K562 (cell line): ENCODE measurements around the gene PACSIN1. TPM values are rescaled to one million over a fixed set of nuclear protein-coding genes. Genes with fewer than 3 reads are reported as not detected.
A peak's percentile ranks its signal among the peaks of the same experiment; 100 is the strongest.

ENCODE experiments used
- BACH1 ChIP-seq: fragments of 200-800 bp; sonication (Bioruptor generic); IDR thresholded peaks from 2 replicates; pipeline ENCODE4 v1.6.1; 2016; ENCODE audit warnings: missing genetic modification characterization, missing compliant biosample characterization
- BRD9 ChIP-seq: fragments of 450-650 bp; IDR thresholded peaks from 2 replicates; pipeline ENCODE4 v1.6.1; 2018; ENCODE audit warnings: low read depth; ENCODE audit not compliant: partially characterized antibody
- ELF4 ChIP-seq: fragments of 450-650 bp; formaldehyde crosslinking; IDR thresholded peaks from 2 replicates; pipeline ENCODE4 v1.4.0; 2022; ENCODE audit warnings: missing genetic modification characterization
- FIP1L1 ChIP-seq: fragments of 200-400 bp; formaldehyde crosslinking; IDR thresholded peaks from 2 replicates; pipeline ENCODE4 v1.6.1; 2018; ENCODE audit warnings: mild to moderate bottlenecking, low read depth, low read length; ENCODE audit not compliant: poor library complexity, severe bottlenecking
- FOXP1 ChIP-seq: sonication (generic); formaldehyde crosslinking; IDR thresholded peaks from 2 replicates; pipeline ENCODE4 v1.8.0; 2022; ENCODE audit warnings: mild to moderate bottlenecking, missing genetic modification reagents
- KLF13 ChIP-seq: fragments of 450-650 bp; IDR thresholded peaks from 2 replicates; pipeline ENCODE4 v1.6.1; 2016; ENCODE audit warnings: missing genetic modification characterization, low read depth, mild to moderate bottlenecking, missing compliant biosample characterization, moderate library complexity, borderline replicate concordance
- NCOA4 ChIP-seq: fragments of 450-650 bp; IDR thresholded peaks from 2 replicates; pipeline ENCODE4 v1.6.1; 2018; ENCODE audit warnings: mild to moderate bottlenecking; ENCODE audit not compliant: partially characterized antibody
- PHF8 ChIP-seq: fragments of 200-600 bp; sonication (generic); IDR thresholded peaks from 2 replicates; pipeline ENCODE4 v1.6.1; 2012; ENCODE audit warnings: mixed run types, mild to moderate bottlenecking, inconsistent platforms, low read length, moderate library complexity, borderline replicate concordance
- PML ChIP-seq: IDR thresholded peaks from 2 replicates; pipeline ENCODE4 v1.6.1; 2012; ENCODE audit warnings: low read length, inconsistent platforms
- SMARCA4 ChIP-seq: fragments of 450-650 bp; IDR thresholded peaks from 2 replicates; pipeline ENCODE4 v1.6.1; 2016
- TEAD4 ChIP-seq, 2 experiments: sonication (generic) in 1 of 2; formaldehyde crosslinking in 1 of 2; IDR thresholded peaks; 2 replicates each; pipeline versions ENCODE4 v1.6.1 to v1.8.0; 2012 to 2022; ENCODE audit warnings: borderline replicate concordance in 1 of 2, inconsistent platforms in 1 of 2, low read length in 1 of 2, mild to moderate bottlenecking in 1 of 2, missing genetic modification reagents in 1 of 2
- ZBTB2 ChIP-seq: fragments of 450-650 bp; IDR thresholded peaks from 2 replicates; pipeline ENCODE4 v1.6.1; 2016; ENCODE audit warnings: antibody characterized with exemption
- ZNF436 ChIP-seq: fragments of 250-450, 450-650 bp; sonication (Bioruptor Pico); formaldehyde crosslinking; IDR thresholded peaks from 2 replicates; pipeline ENCODE4 v1.7.0; 2020; ENCODE audit warnings: mild to moderate bottlenecking
- ZNF57 ChIP-seq: fragments of 450-650 bp; formaldehyde crosslinking; IDR thresholded peaks from 2 replicates; pipeline ENCODE4 v1.4.0; 2020; ENCODE audit warnings: mild to moderate bottlenecking, moderate library complexity
- ZNF76 ChIP-seq: fragments of 250-450 bp; sonication (Bioruptor Pico); IDR thresholded peaks from 2 replicates; pipeline ENCODE4 v1.4.0; 2020; ENCODE audit warnings: mild to moderate bottlenecking, moderate library complexity, borderline replicate concordance
- ZNF764 ChIP-seq: fragments of 250-450 bp; sonication (Bioruptor Pico); IDR thresholded peaks from 2 replicates; pipeline ENCODE4 v1.4.0; 2020; ENCODE audit warnings: low read depth, mild to moderate bottlenecking, moderate library complexity
- ZSCAN29 ChIP-seq: fragments of 450-650 bp; IDR thresholded peaks from 2 replicates; pipeline ENCODE4 v1.6.1; 2017
- polyA plus RNA-seq, 8 experiments: library from polyadenylated mRNA; depleted of rRNA in 4 of 8; stranded (reverse) in 5 of 8; unstranded in 3 of 8; fragments of >200 nt; fragmentation: Nextera tagmentation in 2 of 8; fragmentation: Illumina TruSeq in 1 of 8; extraction: Ambion mirVana in 2 of 8; extraction: Trizol in 1 of 8; gene quantifications; 2 replicates each; pipeline versions ENCODE4 v1.2.1 to v1.2.3, GENCODE V29; 2011 to 2014; ENCODE audit warnings: inconsistent platforms in 1 of 8, missing spikeins in 1 of 8
- total RNA-seq, 7 experiments: library from RNA; depleted of rRNA in 6 of 7; stranded (reverse); fragments of >200 nt in 6 of 7; fragmentation: Illumina TruSeq in 2 of 7; extraction: Trizol in 2 of 7; gene quantifications; 2 replicates each; pipeline versions ENCODE4 v1.2.1 to v1.2.3, GENCODE V29; 2011 to 2021; ENCODE audit warnings: low replicate concordance in 1 of 7
- TF ChIP-seq, protein P1 (sequence below): fragments of 200-800 bp; sonication (Bioruptor generic); IDR thresholded peaks from 2 replicates; pipeline ENCODE4 v1.6.1; 2017; ENCODE audit warnings: missing genetic modification characterization, missing compliant biosample characterization
- TF ChIP-seq, protein P2 (sequence below): sonication (generic); formaldehyde crosslinking; IDR thresholded peaks from 2 replicates; pipeline ENCODE4 v1.8.0; 2022; ENCODE audit warnings: missing genetic modification reagents, mild to moderate bottlenecking, moderate library complexity, borderline replicate concordance
- TF ChIP-seq, protein P3 (sequence below): fragments of 450-650 bp; IDR thresholded peaks from 2 replicates; pipeline ENCODE4 v1.6.1; 2017; ENCODE audit warnings: antibody characterized with exemption

The PACSIN1 gene
- total and polyA plus RNA-seq, 9 of the 15 experiments (the other 6 are each of a cell fraction or from before 2014, with no cell fraction given), result 0.01 to 1.7 (median 0.45) TPM

DNA sequence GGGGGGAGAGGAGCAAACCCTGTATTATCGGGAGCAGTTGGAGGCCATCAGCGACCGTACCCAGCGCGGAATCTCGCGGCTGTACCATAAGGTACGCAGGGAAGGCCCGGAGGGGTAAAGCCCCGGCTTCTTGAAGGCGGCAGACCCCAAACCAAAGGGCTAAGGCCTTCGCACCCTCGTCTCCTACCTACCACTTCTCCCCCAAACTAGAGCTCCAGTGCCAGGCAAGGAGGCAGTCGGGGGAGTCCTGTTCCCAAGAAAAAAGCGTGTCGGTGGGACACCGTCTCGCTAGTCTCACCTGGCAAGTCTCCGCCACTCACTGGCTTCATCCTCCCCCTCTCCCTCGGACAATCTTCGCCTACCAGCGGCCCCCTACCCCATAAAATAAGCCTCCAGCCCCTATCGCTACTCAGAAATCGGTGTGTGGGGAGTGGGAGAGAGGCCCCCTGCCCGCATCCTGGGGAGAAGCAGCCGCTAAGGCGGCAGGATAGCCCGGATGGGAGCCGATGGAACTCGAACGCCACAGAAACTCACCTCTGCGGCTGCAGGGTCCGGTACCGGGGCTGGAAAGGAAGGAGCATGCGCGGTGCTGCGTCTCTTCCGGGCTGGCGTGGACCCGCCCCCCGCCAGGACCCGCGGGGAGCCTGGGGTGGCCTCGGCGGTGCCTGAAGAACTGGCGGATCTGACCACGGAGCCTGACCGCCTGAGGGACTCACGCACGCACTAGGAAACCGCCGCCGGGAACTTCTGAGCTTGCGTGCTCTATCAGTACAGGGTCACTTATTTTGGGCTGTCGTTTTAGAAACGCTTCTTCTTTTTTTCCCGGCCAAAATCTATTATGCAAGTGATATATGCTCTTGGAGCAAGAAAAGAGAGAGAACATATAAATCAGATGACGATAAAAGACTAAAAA, 40.1 kb upstream of the PACSIN1 start, which contains the start of gene RPS10 (continued):
- TF ChIP-seq, protein P1, sequence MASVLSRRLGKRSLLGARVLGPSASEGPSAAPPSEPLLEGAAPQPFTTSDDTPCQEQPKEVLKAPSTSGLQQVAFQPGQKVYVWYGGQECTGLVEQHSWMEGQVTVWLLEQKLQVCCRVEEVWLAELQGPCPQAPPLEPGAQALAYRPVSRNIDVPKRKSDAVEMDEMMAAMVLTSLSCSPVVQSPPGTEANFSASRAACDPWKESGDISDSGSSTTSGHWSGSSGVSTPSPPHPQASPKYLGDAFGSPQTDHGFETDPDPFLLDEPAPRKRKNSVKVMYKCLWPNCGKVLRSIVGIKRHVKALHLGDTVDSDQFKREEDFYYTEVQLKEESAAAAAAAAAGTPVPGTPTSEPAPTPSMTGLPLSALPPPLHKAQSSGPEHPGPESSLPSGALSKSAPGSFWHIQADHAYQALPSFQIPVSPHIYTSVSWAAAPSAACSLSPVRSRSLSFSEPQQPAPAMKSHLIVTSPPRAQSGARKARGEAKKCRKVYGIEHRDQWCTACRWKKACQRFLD (CRISPR knock-in tag), result no peak
- TF ChIP-seq NCOA4 (no peak), ZBTB2 (peak; percentile 55), ZSCAN29 (0 out of 2 replicates have a peak, but pooled peaks have one; percentile 43), ELF4 (CRISPR knock-in tag) (peak; percentile 83), SMARCA4 (0 out of 2 replicates have a peak, but pooled peaks have one; percentile 50), BRD9 (peak; percentile 97), ZNF764 (no peak), ZNF57 (no peak), FIP1L1 (peak; percentile 57), FOXP1 (peak; percentile 87), ZNF436 (CRISPR knock-in tag) (0 out of 2 replicates have a peak, but pooled peaks have one; percentile 8), KLF13 (peak; percentile 52; the same call in 1 of the 2 replicates), PHF8 (peak; percentile 95), TEAD4 (IDR thresholded peaks at IDR 0.05; ENCODE audit: low read length) (no peak; the same call in 1 of the 2 replicates), TEAD4 (CRISPR knock-in tag; IDR thresholded peaks at IDR 0.05; ENCODE audit: borderline replicate concordance) (0 out of 2 replicates have a peak, but pooled peaks have one; percentile 55), BACH1 (tag) (no peak), PML (peak; percentile 79), ZNF76 (CRISPR knock-in tag) (peak; percentile 60; the same call in 1 of the 2 replicates)
- TF ChIP-seq, protein P2, sequence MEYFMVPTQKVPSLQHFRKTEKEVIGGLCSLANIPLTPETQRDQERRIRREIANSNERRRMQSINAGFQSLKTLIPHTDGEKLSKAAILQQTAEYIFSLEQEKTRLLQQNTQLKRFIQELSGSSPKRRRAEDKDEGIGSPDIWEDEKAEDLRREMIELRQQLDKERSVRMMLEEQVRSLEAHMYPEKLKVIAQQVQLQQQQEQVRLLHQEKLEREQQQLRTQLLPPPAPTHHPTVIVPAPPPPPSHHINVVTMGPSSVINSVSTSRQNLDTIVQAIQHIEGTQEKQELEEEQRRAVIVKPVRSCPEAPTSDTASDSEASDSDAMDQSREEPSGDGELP (CRISPR knock-in tag), result peak; percentile 78; the same call in 1 of the 2 replicates
- TF ChIP-seq, protein P3, sequence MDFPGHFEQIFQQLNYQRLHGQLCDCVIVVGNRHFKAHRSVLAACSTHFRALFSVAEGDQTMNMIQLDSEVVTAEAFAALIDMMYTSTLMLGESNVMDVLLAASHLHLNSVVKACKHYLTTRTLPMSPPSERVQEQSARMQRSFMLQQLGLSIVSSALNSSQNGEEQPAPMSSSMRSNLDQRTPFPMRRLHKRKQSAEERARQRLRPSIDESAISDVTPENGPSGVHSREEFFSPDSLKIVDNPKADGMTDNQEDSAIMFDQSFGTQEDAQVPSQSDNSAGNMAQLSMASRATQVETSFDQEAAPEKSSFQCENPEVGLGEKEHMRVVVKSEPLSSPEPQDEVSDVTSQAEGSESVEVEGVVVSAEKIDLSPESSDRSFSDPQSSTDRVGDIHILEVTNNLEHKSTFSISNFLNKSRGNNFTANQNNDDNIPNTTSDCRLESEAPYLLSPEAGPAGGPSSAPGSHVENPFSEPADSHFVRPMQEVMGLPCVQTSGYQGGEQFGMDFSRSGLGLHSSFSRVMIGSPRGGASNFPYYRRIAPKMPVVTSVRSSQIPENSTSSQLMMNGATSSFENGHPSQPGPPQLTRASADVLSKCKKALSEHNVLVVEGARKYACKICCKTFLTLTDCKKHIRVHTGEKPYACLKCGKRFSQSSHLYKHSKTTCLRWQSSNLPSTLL, result no peak
